MM.1S (cell line): ENCODE measurements around the gene CNIH3.

Experiments used
- DNase-seq: peaks from one replicate; pipeline ENCODE4 v3.0.0-alpha.2; 2015
- H2AFZ ChIP-seq: fragments of 300-600 bp; sonication (generic); 2 replicates; pipeline ENCODE4 v1.6.0; 2016; ENCODE audit warnings: antibody characterized with exemption, low read length
- H3F3A ChIP-seq: fragments of 300-600 bp; sonication (generic); 2 replicates; pipeline ENCODE4 v1.6.1; 2016; ENCODE audit warnings: mild to moderate bottlenecking, antibody characterized with exemption, low read length, moderate library complexity, mixed read lengths; ENCODE audit not compliant: insufficient read depth
- H3K27ac ChIP-seq: fragments of 300-600 bp; sonication (generic); 2 replicates; pipeline ENCODE4 v1.5.1; 2016; ENCODE audit warnings: mild to moderate bottlenecking, low read length
- H3K27me3 ChIP-seq: fragments of 300-600 bp; sonication (generic); replicated peaks from 2 replicates; pipeline ENCODE4 v1.6.0; 2016; ENCODE audit warnings: low read length; ENCODE audit not compliant: insufficient read depth
- H3K36me3 ChIP-seq: fragments of 300-600 bp; sonication (generic); replicated peaks from 2 replicates; pipeline ENCODE4 v1.6.1; 2016; ENCODE audit warnings: mild to moderate bottlenecking, low read length, mixed read lengths; ENCODE audit not compliant: insufficient read depth
- H3K4me1 ChIP-seq: fragments of 300-600 bp; sonication (generic); 2 replicates; pipeline ENCODE4 v1.6.1; 2016; ENCODE audit warnings: low read length, mixed read lengths
- H3K4me2 ChIP-seq: fragments of 300-600 bp; sonication (generic); 2 replicates; pipeline ENCODE4 v1.6.0; 2016; ENCODE audit warnings: low read depth, low read length
- H3K4me3 ChIP-seq: fragments of 300-600 bp; sonication (generic); 2 replicates; pipeline ENCODE4 v1.5.1; 2016; ENCODE audit warnings: low read length, mixed read lengths
- H3K79me2 ChIP-seq: fragments of 300-600 bp; sonication (generic); 2 replicates; pipeline ENCODE4 v1.6.1; 2016; ENCODE audit warnings: mixed run types, low read length, mixed read lengths
- H3K9ac ChIP-seq: fragments of 300-600 bp; sonication (generic); 2 replicates; pipeline ENCODE4 v1.6.1; 2016; ENCODE audit warnings: low read length, mixed read lengths
- H3K9me2 ChIP-seq: fragments of 300-600 bp; sonication (generic); replicated peaks from 2 replicates; pipeline ENCODE4 v1.6.1; 2016; ENCODE audit warnings: mild to moderate bottlenecking, low read length, mixed read lengths; ENCODE audit not compliant: insufficient read depth
- H3K9me3 ChIP-seq: fragments of 300-600 bp; sonication (generic); replicated peaks from 2 replicates; pipeline ENCODE4 v1.6.1; 2016; ENCODE audit warnings: mild to moderate bottlenecking, low read length, mixed read lengths; ENCODE audit not compliant: insufficient read depth
- H4K20me1 ChIP-seq: fragments of 300-600 bp; sonication (generic); 2 replicates; pipeline ENCODE4 v1.6.1; 2016; ENCODE audit warnings: mild to moderate bottlenecking, low read length, moderate library complexity, mixed read lengths; ENCODE audit not compliant: insufficient read depth
- EZH2 ChIP-seq: fragments of 300-600 bp; sonication (generic); optimal IDR thresholded peaks from 2 replicates; pipeline ENCODE3; 2017; ENCODE audit warnings: low read depth, mild to moderate bottlenecking, antibody characterized with exemption, low read length, mixed read lengths
- EZH2phosphoT487 ChIP-seq: fragments of 300-600 bp; sonication (generic); IDR thresholded peaks from 2 replicates; pipeline ENCODE4 v1.6.1; 2018; ENCODE audit warnings: antibody characterized with exemption, low read length
- TF ChIP-seq, protein P1 (sequence below): fragments of 300-600 bp; sonication (generic); IDR thresholded peaks from 2 replicates; pipeline ENCODE4 v1.5.1; 2016; ENCODE audit warnings: antibody characterized with exemption, low read length, mixed read lengths

The CNIH3 gene

DNA sequence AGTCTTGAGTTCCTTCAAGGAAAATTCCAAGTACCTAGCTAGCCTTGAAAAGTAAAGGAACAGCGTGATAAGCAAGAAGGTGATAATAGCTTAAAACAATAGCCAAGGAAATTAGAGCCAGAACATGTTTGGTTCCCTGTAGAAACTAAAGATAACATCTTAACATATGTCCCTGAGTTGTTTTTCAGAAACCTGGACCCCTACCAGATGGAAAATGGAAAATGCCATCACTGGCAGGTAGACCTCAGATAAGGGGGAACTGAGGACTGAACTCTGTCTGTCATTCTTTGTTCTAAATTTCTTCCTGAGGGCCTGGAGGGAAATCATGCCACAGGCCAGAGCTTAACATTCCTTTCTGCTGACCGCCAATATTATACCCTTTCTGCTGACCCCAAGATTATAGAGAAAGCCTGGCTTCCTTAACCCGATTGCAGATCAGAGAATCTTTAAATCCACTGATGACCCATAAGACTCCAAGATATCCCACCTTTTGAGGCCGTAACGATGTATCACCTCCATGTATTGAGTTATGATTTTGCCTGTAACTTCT is 23.4 kb downstream of the CNIH3 start:
- TF ChIP-seq EZH2 = no peak
- Histone ChIP-seq H3K36me3 (no peaks in the 10 kb centered on the region), H3F3A (no peaks in the 10 kb centered on the region), H3K9ac (no peak overlapping the region), H3K27ac (no peak overlapping the region), H3K9me3 (no peaks in the 10 kb centered on the region), H3K4me3 (no peak overlapping the region), H3K79me2 (no peaks in the 10 kb centered on the region), H3K4me1 (peaks cover 13% of the 10 kb centered on the region), H4K20me1 (no peaks in the 10 kb centered on the region), H3K4me2 (no peak overlapping the region), H3K9me2 (no peaks in the 10 kb centered on the region), H3K27me3 (no peaks in the 10 kb centered on the region), H2AFZ (no peak overlapping the region)
- DNase-seq = no peak

- Histone ChIP-seq H3K9me2 (no peaks in the 10 kb centered on the region), H3K79me2 (no peaks in the 10 kb centered on the region), H3K4me2 (no peak overlapping the region), H3K36me3 (no peaks in the 10 kb centered on the region), H2AFZ (no peak overlapping the region), H3K27me3 (no peaks in the 10 kb centered on the region), H4K20me1 (no peaks in the 10 kb centered on the region), H3K4me1 (peaks cover 13% of the 10 kb centered on the region), H3F3A (no peaks in the 10 kb centered on the region), H3K27ac (no peak overlapping the region), H3K9ac (no peak overlapping the region), H3K9me3 (no peaks in the 10 kb centered on the region), H3K4me3 (no peak overlapping the region)
- TF ChIP-seq EZH2 = no peak
- no peak for TF ChIP-seq EZH2phosphoT487
- TF ChIP-seq, protein P1, sequence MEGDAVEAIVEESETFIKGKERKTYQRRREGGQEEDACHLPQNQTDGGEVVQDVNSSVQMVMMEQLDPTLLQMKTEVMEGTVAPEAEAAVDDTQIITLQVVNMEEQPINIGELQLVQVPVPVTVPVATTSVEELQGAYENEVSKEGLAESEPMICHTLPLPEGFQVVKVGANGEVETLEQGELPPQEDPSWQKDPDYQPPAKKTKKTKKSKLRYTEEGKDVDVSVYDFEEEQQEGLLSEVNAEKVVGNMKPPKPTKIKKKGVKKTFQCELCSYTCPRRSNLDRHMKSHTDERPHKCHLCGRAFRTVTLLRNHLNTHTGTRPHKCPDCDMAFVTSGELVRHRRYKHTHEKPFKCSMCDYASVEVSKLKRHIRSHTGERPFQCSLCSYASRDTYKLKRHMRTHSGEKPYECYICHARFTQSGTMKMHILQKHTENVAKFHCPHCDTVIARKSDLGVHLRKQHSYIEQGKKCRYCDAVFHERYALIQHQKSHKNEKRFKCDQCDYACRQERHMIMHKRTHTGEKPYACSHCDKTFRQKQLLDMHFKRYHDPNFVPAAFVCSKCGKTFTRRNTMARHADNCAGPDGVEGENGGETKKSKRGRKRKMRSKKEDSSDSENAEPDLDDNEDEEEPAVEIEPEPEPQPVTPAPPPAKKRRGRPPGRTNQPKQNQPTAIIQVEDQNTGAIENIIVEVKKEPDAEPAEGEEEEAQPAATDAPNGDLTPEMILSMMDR = no peak
- no peak for DNase-seq
Observed at GRCh38 chr1:224640018-224640417, 23.9 kb downstream of the CNIH3 start.

DNA sequence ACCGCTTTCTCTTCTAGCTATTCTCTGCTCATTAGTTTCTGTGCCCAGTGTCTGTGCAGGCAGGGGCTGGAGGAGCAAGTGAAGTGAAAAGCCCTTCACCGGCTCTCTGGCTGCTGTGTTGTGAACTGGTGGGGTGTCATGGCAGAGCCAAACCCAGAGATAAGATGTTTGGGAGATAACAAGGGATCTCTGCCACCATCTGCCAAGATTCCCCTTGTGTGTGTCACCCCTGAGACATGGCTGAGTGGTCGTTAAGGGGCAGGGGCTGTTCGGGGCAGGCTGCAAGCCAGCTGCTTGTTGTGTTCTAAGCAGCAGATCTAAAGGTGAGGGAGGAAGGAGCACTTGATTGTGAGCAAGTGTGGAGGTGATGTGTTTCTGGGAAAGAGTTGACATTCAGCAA is 24.5 kb downstream of the CNIH3 start:
- H3K27ac ChIP-seq = no peak overlapping the region
- peak overlapping the region; percentile 66 for H3K4me2 ChIP-seq
- H2AFZ ChIP-seq = peak overlapping the region; percentile 66
- peaks cover 13% of the 10 kb centered on the region for H3K4me1 ChIP-seq
- H3K79me2 ChIP-seq = no peaks in the 10 kb centered on the region
- H3K27me3 ChIP-seq = no peaks in the 10 kb centered on the region
- no peaks in the 10 kb centered on the region for H3K9me3 ChIP-seq
- no peaks in the 10 kb centered on the region for H3K36me3 ChIP-seq
- no peak overlapping the region; the same call in 1 of the 2 replicates for H3K9ac ChIP-seq
- H3F3A ChIP-seq = no peaks in the 10 kb centered on the region
- TF ChIP-seq, protein P1 = no peak
- TF ChIP-seq EZH2phosphoT487 (no peak), EZH2 (no peak)
- no peaks in the 10 kb centered on the region for H4K20me1 ChIP-seq
- no peaks in the 10 kb centered on the region for H3K9me2 ChIP-seq
- no peak for DNase-seq
- H3K4me3 ChIP-seq = no peak overlapping the region

DNA sequence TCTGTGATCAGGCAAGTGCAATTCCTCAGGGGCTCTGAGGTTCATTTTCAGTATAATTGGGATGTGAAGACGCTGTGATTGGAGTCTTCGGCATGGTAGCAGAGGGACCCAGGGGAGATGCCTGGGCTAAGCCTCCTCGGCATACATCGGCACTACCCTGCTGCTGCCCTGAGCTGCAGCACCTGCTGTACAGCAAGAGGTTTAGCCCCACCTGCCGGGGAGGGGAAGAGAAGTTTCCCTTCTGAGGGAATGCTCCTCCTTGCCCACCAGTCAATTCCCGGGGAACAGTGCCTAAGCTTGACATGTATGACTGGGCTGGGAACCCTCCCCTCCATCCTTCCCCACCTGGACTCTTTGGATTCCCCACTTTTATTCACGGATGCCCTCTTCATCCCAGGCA is 24.9 kb downstream of the CNIH3 start:
- H4K20me1 ChIP-seq = no peaks in the 10 kb centered on the region
- H2AFZ ChIP-seq = peak overlapping the region; percentile 66
- H3K4me3 ChIP-seq = peak overlapping the region; percentile 27
- H3K36me3 ChIP-seq = no peaks in the 10 kb centered on the region
- peak overlapping the region; percentile 66 for H3K4me2 ChIP-seq
- H3K27ac ChIP-seq = no peak overlapping the region
- no peaks in the 10 kb centered on the region for H3K9me2 ChIP-seq
- DNase-seq = peak; percentile 84
- H3K79me2 ChIP-seq = no peaks in the 10 kb centered on the region
- H3K9ac ChIP-seq = peak overlapping the region; percentile 33; the same call in 1 of the 2 replicates
- H3K9me3 ChIP-seq = no peaks in the 10 kb centered on the region
- TF ChIP-seq EZH2 (no peak), EZH2phosphoT487 (no peak)
- TF ChIP-seq, protein P1 = peak; percentile 94
- no peaks in the 10 kb centered on the region for H3F3A ChIP-seq
- H3K27me3 ChIP-seq = no peaks in the 10 kb centered on the region
- peaks cover 13% of the 10 kb centered on the region for H3K4me1 ChIP-seq
